Fibroblast of pulmonary artery (primary cell): ENCODE results near the gene TFPI2.

ENCODE experiments used
- DNase-seq: peaks from one replicate; pipeline ENCODE4 v3.0.0-alpha.2; 2010; ENCODE audit warnings: low read depth
- H3K4me3 ChIP-seq: replicated peaks from 2 replicates; pipeline ENCODE4 v1.5.1; 2011; ENCODE audit warnings: low read depth, mild to moderate bottlenecking, control low read depth, low read length, moderate library complexity
- TF ChIP-seq, protein P1 (sequence below): IDR thresholded peaks from 2 replicates; pipeline ENCODE4 v1.5.1; 2011; ENCODE audit warnings: mild to moderate bottlenecking, control low read depth, low read length, inconsistent platforms; ENCODE audit errors: missing control alignments

The TFPI2 gene

DNA sequence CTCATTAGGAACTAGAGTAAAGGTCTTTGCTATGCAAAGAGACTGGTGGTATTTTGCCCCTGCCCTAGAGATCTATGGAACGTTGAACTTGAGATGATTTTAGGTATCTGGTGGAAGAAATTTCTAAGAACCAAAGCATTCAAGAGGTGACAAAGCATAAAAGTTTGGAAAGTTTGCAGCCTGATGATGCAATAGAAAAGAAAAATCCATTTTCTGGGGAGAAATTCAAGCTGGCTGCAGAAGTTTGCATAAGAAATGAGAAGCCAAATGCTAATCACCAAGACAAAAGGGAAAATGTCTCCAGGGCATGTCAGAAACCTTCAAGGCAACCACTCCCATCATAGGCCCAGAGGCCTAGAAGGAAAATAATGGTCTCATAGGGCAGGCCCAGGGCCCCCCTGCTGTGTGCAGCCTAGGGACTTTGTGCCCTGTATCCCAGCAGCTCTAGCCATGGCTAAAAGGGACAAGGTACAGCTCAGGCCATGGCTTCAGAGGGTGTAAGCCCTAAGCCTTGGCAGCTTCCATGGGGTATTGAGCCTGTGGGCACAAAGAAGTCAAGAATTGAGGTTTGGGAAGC is 16.5 kb downstream of the TFPI2 start:
- TF ChIP-seq, protein P1, sequence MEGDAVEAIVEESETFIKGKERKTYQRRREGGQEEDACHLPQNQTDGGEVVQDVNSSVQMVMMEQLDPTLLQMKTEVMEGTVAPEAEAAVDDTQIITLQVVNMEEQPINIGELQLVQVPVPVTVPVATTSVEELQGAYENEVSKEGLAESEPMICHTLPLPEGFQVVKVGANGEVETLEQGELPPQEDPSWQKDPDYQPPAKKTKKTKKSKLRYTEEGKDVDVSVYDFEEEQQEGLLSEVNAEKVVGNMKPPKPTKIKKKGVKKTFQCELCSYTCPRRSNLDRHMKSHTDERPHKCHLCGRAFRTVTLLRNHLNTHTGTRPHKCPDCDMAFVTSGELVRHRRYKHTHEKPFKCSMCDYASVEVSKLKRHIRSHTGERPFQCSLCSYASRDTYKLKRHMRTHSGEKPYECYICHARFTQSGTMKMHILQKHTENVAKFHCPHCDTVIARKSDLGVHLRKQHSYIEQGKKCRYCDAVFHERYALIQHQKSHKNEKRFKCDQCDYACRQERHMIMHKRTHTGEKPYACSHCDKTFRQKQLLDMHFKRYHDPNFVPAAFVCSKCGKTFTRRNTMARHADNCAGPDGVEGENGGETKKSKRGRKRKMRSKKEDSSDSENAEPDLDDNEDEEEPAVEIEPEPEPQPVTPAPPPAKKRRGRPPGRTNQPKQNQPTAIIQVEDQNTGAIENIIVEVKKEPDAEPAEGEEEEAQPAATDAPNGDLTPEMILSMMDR = no peak
- no peak for DNase-seq

DNA sequence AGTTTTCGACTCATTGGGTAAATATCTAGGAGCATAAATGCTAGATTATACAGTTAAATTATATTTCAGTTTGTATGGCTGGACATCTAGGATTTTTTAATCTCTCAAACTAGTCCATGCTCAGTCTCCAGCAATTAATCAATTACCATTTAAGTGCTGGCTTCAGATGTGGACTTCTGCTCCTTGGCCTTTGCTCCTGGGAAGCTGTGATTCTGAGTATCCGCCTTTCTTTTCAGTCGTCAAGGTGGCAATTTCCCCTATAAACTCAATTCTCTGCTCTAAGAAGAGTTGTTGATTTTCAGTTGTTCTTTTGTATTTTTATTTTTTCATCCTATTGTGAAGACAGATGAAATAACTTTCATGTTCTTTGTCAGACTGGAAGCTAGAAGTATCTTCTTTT is 23.7 kb downstream of the TFPI2 start:
- TF ChIP-seq, protein P1 = no peak

More for the DNA sequence above, 16.5 kb downstream of the TFPI2 start:
- H3K4me3 ChIP-seq = no peak overlapping the region

DNA sequence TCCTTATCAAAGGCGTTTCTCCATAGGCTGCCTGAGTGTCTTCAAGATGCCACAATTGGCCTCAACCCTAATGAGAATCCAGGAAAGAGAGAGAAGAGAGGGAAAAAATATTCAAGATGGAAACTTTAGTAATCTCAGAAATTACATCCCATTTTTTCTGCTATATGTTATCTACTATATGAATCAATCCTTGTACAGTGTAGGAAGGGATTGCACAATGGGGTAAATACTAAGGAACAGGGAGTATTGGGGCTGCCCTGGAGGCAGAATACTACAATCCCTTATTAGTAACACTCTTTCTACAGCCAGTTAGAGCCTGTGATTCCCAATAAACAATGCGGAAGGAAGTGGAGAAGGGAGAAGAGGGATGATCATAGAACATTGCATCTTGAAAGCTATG is 27.9 kb downstream of the TFPI2 start:
- DNase-seq = no peak
- no peak overlapping the region for H3K4me3 ChIP-seq
- TF ChIP-seq, protein P1 = no peak

More for the DNA sequence above, 23.7 kb downstream of the TFPI2 start:
- H3K4me3 ChIP-seq = no peak overlapping the region
- no peak for DNase-seq

DNA sequence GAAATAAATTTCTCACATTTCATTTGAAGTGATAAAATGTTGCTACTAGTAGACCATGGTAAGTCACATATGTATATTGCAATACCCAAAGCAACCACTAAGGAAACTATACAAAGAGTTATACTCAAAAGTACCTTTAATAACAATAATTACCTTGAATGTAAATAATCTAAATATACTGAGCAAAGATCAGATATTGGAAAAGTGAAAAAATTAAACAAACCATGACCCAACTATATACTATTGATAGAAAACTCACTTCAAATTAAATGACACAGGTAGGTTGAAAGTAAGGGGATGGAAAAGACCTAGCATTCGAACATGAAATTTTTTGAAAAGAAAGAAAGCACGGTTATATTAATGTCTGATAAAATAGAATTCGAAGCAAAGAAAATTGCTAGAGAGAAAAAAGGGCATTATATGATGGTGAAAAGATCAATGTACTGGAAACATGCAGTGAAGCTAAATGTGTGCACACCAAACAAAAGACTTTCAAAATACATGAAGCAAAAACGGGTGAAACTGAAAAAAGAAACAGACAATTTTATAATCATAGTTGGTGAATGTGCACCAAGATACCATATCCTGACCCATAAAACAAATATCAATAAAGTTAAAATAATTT is 29.1 kb downstream of the TFPI2 start:
- TF ChIP-seq, protein P1 = peak; percentile 18
- H3K4me3 ChIP-seq = no peak overlapping the region
- no peak for DNase-seq

DNA sequence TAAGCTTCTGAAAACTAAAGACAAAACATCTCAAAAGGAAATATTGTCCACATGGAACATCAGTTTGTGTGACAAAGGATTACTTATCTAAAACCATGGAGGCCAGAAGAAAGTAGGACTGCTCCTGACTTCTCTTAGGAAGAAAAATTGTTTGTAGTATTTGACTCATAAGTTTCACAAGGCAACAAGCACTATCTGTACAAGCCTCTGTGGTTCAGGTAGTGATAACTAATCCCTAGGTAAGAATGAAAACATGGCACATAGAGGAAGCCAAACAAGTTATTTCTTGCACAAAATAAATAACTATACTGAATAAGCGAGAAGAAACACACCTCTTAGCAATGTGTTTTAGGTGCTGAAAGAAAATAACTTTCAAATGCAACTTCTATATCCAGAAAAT is 30.3 kb downstream of the TFPI2 start:
- TF ChIP-seq, protein P1 = no peak
- H3K4me3 ChIP-seq = no peak overlapping the region
- no peak for DNase-seq

DNA sequence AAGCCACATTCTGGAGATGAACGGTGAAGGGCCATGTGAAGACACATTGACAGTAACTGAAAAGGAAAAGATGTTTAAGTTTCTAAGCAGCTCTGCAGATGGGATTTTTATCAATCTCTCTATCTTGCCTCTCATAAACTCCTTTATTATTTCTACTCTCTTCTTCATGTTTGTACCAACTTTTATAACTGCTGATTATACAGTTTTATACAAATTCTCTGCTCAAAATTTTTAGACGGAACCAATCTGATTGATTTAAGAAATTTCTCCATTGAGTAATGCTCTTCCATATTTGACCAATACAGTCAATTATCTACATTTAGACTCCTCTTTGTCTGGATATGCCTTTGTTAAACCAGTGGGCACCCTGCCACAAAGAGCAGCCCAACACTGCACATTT is 31.7 kb downstream of the TFPI2 start:
- TF ChIP-seq, protein P1 = no peak
- H3K4me3 ChIP-seq = no peak overlapping the region
- DNase-seq = no peak

DNA sequence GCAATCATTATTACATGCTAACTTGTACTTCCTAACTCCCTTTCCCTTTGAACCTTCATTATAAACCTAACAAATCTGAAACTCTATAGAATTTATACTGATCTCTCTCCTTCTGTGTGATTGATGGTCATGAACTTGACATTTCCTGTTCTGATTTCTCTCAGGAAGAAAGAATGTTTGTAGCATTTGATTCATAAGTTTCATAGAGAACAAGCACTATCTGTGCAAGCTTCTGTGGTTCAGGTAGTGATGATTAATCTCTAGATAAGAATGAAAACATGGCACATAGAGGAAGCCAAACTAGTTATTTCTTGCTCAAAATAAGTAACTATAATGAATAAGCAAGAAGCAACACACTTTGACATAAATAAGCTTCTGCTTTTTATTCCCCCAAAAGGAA is 34.2 kb downstream of the TFPI2 start:
- peak; percentile 6 for DNase-seq
- H3K4me3 ChIP-seq = no peak overlapping the region
- TF ChIP-seq, protein P1 = no peak
